A549 treated with AZD2906 at 1 μM for 4 hours (cell line): ENCODE measurements around the gene TAF11L14. TPM values are rescaled to one million over a fixed set of nuclear protein-coding genes. Genes with fewer than 3 reads are reported as not detected.

Source experiments
- total RNA-seq: library from RNA; stranded (reverse); fragments of 200-300 nt; extraction: Qiagen RNA extraction; gene quantifications from 5 replicates; pipeline ENCODE4 v1.2.3, GENCODE V29; 2022

The TAF11L14 gene
- total RNA-seq: not detected in 5 replicates

DNA sequence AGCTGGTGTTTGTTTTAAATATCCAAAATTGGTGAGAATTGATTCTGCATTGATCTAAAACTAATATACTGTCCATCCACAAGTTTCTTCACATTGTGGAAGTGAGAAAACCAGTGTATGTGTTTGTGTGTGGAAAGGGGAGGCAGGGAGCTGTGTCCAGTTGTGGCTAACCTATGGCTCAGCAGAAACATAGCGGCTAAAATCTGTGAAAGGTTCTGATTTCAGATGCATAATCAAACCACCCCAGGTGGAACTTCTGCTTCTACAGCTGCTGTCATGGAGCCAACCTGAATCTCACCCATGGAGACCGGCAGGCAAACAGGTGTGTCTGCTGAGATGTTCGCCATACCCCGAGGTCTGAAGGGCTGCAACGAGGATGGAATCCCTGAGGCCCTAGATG lies at the start of gene TAF11L14:
TSS of gene TAF11L14 (plus strand) at position 301 of the 400 bp plus-strand sequence.

DNA sequence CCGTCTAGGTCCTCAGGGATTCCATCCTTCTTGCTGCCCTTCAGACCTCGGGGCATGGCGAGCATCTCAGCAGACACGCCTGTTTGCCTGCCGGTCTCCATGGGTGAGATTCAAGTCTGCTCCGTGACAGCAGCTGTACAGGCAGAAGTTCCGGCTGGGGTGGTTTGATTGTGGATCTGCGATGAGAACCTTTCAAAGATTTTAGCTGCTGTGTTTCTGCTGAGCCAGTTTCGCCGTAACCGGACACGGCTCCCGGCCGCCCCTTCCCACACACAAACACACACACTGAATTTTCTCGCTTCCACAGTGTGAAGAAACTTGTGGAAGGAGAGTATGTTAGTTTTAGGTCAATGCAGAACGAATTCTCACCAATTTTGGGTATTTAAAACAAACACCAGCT lies 48.6 kb upstream of the TAF11L14 start, which contains the start of gene TAF11L7:
TSS of gene TAF11L7 (minus strand) at position 101 of the 400 bp plus-strand sequence.

DNA sequence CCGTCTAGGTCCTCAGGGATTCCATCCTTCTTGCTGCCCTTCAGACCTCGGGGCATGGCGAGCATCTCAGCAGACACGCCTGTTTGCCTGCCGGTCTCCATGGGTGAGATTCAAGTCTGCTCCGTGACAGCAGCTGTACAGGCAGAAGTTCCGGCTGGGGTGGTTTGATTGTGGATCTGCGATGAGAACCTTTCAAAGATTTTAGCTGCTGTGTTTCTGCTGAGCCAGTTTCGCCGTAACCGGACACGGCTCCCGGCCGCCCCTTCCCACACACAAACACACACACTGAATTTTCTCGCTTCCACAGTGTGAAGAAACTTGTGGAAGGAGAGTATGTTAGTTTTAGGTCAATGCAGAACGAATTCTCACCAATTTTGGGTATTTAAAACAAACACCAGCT lies 43.4 kb upstream of the TAF11L14 start, which contains the start of gene TAF11L8:
TSS of gene TAF11L8 (minus strand) at position 101 of the 400 bp plus-strand sequence.

DNA sequence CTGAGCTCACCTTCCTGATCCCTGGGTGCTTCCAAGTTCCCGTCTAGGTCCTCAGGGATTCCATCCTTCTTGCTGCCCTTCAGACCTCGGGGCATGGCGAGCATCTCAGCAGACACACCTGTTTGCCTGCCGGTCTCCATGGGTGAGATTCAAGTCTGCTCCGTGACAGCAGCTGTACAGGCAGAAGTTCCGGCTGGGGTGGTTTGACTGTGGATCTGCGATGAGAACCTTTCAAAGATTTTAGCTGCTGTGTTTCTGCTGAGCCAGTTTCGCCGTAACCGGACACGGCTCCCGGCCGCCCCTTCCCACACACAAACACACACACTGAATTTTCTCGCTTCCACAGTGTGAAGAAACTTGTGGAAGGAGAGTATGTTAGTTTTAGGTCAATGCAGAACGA lies 40.0 kb upstream of the TAF11L14 start, which contains the start of gene TAF11L9:
TSS of gene TAF11L9 (minus strand) at position 140 of the 400 bp plus-strand sequence.

DNA sequence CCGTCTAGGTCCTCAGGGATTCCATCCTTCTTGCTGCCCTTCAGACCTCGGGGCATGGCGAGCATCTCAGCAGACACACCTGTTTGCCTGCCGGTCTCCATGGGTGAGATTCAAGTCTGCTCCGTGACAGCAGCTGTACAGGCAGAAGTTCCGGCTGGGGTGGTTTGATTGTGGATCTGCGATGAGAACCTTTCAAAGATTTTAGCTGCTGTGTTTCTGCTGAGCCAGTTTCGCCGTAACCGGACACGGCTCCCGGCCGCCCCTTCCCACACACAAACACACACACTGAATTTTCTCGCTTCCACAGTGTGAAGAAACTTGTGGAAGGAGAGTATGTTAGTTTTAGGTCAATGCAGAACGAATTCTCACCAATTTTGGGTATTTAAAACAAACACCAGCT lies 36.5 kb upstream of the TAF11L14 start, which contains the start of gene TAF11L10:
TSS of gene TAF11L10 (minus strand) at position 101 of the 400 bp plus-strand sequence.

DNA sequence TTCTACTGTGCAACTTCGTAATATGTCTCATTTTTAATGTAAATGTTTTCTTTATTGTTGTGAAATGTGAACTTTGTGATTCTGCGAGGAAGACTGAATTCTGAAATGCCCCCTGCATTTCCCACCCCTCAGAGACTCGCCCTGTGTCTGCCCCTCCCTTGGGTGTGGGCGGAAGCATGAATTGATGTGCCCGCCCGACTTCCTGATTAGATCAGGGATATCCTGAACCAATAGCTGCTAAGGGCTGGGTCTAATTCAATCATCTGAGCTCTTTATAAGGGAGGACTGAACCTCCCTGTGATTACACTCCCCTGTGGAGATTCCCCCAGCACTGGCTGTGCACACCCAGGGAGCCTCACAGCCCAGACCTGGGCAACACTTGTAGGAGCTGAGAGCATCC lies 30.4 kb upstream of the TAF11L14 start, which contains the start of gene TAF11L11:
TSS of gene TAF11L11 (plus strand) at position 304 of the 400 bp plus-strand sequence.

DNA sequence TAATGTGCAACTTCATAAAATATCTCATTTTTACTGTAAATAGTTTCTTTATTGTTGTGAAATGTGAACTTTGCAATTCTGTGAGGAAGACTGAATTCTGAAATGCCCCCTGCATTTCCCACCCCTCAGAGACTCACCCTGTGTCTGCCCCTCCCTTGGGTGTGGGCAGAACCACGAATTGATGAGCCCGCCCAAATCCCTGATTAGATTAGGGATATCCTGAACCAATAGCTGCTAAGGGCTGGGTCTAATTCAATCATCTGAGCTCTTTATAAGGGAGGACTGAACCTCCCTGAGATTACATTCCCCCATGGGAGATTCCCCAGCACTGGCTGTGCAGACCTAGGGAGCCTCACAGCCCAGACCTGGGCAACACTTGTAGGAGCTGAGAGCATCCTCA lies 24.2 kb upstream of the TAF11L14 start, which contains the start of gene TAF11L12:
TSS of gene TAF11L12 (plus strand) at position 301 of the 400 bp plus-strand sequence.

DNA sequence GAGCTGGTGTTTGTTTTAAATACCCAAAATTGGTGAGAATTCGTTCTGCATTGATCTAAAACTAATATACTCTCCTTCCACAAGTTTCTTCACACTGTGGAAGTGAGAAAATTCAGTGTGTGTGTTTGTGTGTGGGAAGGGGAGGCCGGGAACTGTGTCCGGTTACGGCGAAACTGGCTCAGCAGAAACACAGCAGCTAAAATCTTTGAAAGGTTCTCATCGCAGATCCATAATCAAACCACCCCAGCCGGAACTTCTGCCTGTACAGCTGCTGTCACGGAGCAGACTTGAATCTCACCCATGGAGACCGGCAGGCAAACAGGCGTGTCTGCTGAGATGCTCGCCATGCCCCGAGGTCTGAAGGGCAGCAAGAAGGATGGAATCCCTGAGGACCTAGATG lies 2.5 kb upstream of the TAF11L14 start, which contains the start of gene TAF11L13:
TSS of gene TAF11L13 (plus strand) at position 301 of the 400 bp plus-strand sequence.

Other genes with a start within 250 kb of the TAF11L14 start
- not detected in 5 replicates for gene TAF11L2, start 136.2 kb upstream of the TAF11L14 start, total RNA-seq
- gene TAF11L3, start 116.1 kb upstream of the TAF11L14 start, total RNA-seq: not detected in 5 replicates
- not detected in 5 replicates for gene TAF11L4, start 112.7 kb upstream of the TAF11L14 start, total RNA-seq
- gene TAF11L5, start 109.2 kb upstream of the TAF11L14 start, total RNA-seq: not detected in 5 replicates
- gene TAF11L6, start 105.8 kb upstream of the TAF11L14 start, total RNA-seq: not detected in 5 replicates
- gene TAF11L7, start 48.7 kb upstream of the TAF11L14 start, total RNA-seq: not detected in 5 replicates
- not detected in 5 replicates for gene TAF11L8, start 43.5 kb upstream of the TAF11L14 start, total RNA-seq
- gene TAF11L9, start 40.1 kb upstream of the TAF11L14 start, total RNA-seq: not detected in 5 replicates
- gene TAF11L10, start 36.6 kb upstream of the TAF11L14 start, total RNA-seq: not detected in 5 replicates
- 0.07 to 0.17 TPM (median 0.10 TPM) in 4 of 5 replicates, not detected in the other for gene TAF11L11, start 30.3 kb upstream of the TAF11L14 start, total RNA-seq
- 0.06 to 0.14 TPM in 2 of 5 replicates, not detected in the others for gene TAF11L12, start 24.1 kb upstream of the TAF11L14 start, total RNA-seq
- gene TAF11L13, start 2.4 kb upstream of the TAF11L14 start, total RNA-seq: not detected in 5 replicates